GM19467 (cell line): ENCODE results near the gene TAS1R3.
"Not testable (repeated sequence)": the region's sequence is repeated elsewhere in the genome, so short reads cannot be mapped to it uniquely, and the experiment has no call there.

Source experiments
- ATAC-seq: cut with Tn5 transposase; IDR thresholded peaks from one replicate; pipeline ENCODE4 v1.9.1; 2021; ENCODE audit warnings: mild to moderate bottlenecking, moderate library complexity; ENCODE audit not compliant: unreplicated experiment

The TAS1R3 gene

DNA sequence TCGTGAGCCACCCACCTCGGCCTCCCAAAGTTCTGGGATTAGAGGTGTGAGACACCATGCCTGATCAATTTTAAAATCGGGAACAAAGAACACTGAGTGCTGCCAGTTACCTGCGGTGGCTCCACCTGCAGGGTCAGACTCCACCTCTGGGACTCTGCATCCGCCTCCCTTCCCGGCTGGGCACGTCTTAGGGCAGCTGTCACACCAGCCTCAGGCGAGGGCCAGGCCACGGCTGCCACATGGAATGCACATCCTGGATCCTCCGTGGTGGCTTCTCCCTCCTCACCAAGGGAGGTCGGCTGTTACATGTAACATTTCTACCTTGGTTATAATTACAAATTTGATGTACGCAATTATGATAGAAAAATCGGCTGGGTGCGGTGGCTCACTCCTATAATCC, 33.2 kb downstream of the TAS1R3 start:
- ATAC-seq: no peak

- no peak for ATAC-seq
Measured at GRCh38 chr1:1365875-1366698, 35.0 kb downstream of the TAS1R3 start.

GRCh38 chr1:1366699-1367066, 35.6 kb downstream of the TAS1R3 start:
- no peak for ATAC-seq

DNA sequence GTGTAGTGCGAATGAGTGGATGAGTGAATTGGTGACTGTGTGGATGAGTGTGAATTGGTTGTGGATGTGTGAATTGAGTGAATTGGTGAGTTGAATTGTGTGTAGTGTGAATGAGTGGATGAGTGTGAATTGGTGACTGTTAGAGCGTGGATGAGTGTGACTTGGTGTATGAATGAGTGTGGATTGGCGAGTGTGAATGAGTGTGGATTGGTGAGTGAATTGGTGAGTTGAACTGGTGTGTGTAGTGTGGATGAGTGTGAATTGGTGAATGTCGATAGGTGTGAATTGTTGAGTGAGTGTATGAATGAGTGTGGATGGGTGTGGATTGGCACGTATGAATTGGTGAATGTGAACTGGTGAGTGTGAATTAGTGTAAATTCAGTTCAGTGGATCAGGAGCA, 36.2 kb downstream of the TAS1R3 start:
- ATAC-seq: no peak

- ATAC-seq: not testable (repeated sequence)
Measured at GRCh38 chr1:1370094-1370493, 39.0 kb downstream of the TAS1R3 start.

GRCh38 chr1:1370771-1371300, 39.8 kb downstream of the TAS1R3 start:
- ATAC-seq: no peak

- no peak for ATAC-seq
Measured at GRCh38 chr1:1371364-1371745, 40.3 kb downstream of the TAS1R3 start.

DNA sequence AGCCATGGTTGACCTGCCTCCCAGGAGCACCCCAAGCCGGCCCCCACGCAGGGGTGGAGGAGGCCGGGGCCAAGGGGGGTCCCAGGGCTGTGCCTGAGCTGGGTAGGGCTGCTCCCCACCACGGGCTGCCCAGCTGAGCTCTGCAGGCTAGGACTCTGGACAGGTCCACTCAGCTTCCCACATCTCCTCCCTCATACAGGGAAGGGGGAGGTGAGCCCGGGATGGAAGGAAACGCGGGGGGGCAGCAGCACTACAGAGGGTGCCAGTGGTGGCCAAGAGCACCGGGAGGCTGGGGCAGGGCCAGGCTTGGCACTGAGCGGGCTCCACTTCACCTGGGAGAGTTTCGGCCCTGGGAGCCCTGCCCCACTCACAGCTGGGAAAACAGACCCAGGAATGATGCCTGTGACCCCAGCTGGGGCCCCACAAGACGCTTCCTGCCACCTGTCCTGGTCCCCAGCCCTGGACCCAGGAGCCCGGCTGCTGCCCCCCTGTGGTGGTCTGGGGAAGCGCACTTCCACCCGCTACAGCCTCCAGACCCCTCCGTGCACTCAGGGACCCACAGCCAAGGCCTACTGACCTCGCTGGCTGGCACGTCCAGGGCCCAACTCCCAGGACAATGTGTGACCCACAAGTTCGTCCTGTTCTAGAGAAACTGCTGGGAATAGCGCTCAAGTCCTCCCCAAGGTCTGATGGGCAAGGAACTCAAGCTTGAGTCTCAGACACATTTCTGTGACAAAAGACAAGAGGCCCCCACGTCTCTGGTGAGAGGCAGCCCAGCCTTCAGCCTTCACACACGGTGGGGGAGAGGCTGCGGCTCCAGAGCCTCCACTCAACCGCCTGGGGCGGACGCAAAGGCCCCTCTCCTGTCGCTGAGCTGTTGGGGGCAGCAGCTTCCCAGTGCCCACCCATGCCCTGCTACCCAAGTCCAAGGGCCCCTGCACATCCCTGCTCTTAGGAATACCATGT, 40.9 kb downstream of the TAS1R3 start:
- ATAC-seq: no peak

DNA sequence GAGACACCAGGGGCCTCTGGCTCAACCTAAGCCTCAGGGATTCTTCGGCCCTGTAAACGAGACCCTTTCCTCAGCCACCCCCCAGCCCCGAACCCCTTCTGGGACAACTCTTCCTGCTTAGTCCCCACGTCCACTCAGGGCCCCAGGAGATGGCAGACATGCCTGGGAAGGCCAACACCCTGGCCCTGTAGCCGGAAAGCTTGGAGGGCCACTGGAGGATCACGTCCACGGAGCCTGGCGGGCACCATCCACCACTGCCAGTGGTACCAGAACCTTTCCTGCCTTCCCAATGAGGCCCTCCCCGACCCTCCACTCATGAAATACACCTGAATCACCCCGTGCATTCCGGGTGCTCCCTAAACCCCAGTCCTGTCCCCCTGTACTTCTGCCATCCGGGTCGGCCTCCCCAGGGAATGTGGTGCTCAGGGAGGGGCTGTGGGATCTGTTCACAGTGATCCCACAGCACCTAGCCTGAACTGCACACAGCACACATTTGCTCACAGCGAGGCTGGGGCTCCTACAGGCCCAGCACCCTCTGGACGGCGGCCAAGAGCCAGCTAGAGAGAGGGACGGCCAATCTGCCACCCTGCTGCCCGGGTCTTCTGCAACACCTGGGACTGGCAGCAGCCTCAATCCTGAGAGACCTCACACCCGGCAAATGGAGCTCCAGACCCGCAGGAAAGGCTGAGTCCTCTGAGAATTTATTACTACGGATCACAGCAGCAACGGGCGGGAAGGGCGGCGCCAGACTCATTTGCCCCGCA, 42.2 kb downstream of the TAS1R3 start:
- ATAC-seq: no peak

DNA sequence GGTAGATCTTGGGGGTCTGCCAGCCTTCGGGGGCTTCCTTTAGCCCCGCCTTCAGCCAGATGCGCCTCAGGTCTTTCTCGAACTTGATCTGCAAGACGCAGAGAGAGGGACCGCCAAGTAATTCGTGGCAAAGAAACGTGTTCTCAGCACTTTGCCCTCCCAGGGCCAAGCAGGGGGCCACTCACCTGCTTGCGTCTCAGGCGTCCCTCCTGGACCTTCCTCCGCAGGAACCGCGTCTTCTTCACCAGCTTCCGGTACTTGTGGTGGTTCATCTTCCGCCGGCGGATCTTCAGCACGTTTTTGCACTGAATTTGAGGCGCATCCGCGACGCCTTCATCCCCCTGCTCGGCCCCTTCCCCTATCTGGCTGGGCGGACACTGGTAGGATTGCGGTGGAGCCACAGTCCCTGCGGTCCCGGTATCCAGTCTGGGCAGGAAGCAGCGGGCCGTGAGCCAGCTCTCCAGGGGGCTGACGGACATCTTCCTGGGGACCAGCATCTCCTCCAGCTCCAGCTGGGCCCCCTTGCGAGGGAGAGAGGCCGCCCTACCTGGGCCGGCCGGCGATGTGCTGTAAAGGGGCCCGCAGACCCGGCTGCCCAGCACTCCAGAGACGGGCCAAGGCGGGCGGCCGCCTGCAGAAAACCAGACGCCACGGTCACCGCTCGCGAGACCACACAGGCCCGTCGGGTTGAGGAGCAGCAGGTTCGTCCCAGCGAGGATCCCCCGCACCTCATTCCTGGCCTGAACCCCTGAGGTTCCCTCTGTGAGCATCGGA, 42.9 kb downstream of the TAS1R3 start:
- ATAC-seq: no peak

- ATAC-seq: peak; percentile 1
Measured at GRCh38 chr1:1374589-1374928, 43.5 kb downstream of the TAS1R3 start.

DNA sequence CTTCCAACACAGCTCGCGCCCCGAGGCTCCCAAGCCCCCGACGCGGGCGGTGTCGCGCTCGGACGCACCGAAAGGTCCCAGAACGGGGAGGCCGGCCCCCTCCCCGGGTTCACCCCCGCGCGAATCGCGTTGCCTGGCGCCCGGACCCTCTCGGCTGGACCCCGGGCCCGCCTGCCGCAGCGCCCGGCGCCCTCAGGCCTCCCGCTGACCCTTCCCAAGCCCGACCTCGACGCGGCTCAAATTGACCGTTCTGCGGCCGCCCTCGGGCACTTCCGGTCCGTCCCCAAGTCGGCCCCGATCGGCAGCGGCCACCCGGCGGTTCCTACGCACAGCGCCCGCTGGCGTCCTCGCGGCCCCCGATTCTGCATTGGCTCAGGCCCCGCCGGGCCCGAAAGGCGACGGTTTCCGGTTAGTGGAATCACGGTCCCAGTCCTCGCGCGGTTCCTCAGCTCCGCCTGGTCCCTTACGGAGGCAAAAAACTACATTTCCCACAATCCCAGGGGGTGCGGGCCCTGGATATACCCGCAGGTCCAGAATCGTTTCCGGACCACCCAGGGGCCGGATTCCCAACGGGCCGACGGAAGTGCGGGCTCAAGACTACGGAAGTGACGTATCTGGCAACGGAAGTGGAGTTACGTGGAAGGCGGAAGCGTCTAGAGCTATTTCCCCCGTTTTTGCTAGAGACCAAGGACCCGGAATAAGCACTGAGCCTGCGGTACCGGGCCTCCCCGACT, 44.0 kb downstream of the TAS1R3 start, which contains the start of gene AURKAIP1:
Gene AURKAIP1, minus strand, starts transcription at position 279 of the 734 bp plus-strand sequence. CDS start 451 bp downstream, outside the sequence.
- peak; percentile 83 for ATAC-seq

DNA sequence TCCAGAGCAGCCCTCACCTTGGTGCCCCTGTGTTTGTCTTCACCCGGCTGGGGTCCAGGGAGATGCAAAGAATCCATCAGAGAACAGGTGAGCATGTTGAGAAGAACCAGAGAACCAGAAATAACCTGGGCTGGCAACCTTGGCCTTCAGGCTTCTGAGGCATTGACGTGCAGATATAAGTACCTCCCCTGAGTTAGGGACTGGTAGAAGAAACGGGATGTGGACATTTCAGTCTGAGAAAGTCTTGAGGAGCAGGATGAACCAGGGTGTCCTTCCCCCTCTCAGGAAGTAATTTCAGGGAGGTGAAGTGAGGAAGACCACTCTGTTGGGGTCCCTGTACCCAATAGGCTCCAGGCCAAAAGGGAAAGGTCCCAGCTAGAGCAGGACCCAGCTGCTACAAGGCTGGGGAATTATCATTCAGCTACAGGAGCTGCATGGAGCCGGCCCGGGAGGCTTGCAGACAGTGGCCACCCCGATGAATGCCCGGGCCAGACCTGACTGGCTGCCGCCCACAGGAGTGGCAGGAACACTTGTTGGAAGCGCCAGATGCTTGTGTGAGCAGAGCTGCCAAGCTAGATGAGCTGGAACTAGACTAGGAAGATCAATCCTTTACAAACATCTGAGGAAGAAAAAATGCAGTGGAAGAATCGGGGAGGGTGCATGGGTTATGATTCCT, 45.6 kb downstream of the TAS1R3 start:
- ATAC-seq: no peak

DNA sequence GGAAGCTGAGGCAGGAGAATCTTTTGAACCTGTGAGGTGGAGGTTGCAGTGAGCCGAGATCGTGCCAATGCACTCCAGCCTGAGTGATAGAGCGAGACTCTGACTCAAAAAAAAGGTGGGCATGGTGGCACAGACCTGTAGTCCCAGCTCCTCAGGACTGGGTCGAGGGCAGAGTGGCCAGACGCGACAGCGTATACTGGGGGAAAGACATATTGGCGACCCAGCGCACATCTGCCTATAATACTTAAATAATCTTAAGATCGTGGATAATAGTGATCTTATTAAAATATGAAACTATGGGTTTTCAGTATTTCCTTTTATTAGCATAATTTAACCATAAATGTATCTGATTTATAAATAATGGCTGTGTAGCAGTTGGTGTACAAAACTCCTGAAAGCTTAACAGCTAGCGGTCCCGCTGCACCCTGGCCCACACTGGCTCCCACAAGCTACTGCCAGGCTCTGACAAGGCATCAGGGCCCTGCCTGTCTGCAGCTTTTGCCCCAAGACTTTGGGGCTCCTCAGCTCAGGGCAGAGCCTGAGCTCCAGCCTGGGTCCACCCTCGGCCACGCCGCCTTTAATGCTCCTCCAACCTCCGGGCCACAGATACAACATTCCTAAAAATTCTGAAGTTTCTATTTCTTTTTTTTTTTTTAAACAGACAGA, 46.6 kb downstream of the TAS1R3 start:
- ATAC-seq: no peak

GRCh38 chr1:1380860-1381259, 49.8 kb downstream of the TAS1R3 start:
- no peak for ATAC-seq

DNA sequence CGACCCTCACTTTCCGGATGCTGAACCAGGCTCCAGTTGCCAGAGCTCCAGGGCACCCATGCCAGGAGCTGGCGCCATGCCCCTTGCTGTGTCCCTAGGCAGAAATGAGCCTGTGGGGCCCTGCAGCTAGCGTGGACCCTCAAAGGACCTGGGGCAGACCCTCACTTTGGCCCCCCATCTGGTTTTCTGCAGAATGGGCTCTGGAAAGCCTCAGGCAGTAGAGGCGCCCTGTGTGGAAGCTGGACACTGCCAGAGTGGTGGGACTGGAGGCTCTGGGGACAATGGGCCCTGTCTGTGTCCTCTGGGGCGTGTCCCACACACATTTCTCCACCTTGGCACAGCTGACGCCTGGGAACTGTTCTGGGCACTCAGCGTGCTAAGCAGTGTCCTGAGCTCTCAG, 50.2 kb downstream of the TAS1R3 start:
- ATAC-seq: no peak
